Muscle layer of colon (tissue), 2 donors: ENCODE measurements around the gene CYP2A7.
A peak's percentile ranks its signal among the peaks of the same experiment; 100 is the strongest.
"Not testable (repeated sequence)": the region's sequence is repeated elsewhere in the genome, so short reads cannot be mapped to it uniquely, and the experiment has no call there.

Source experiments
- H3K27ac ChIP-seq: one replicate; pipeline ENCODE4 v1.7.0; 2013; ENCODE audit warnings: low read depth, mild to moderate bottlenecking, low read length, moderate library complexity
- H3K27me3 ChIP-seq, 2 donors: one replicate each; pipeline ENCODE4 v1.7.0; 2013; ENCODE audit warnings: low read length in 2 of 2, mild to moderate bottlenecking in 2 of 2; ENCODE audit not compliant: insufficient read depth in 2 of 2, control insufficient read depth in 1 of 2
- H3K36me3 ChIP-seq: one replicate; pipeline ENCODE4 v1.7.0; 2013; ENCODE audit warnings: mild to moderate bottlenecking, low read length; ENCODE audit not compliant: insufficient read depth
- H3K4me1 ChIP-seq: one replicate; pipeline ENCODE4 v1.7.0; 2013; ENCODE audit warnings: mild to moderate bottlenecking, low read length; ENCODE audit not compliant: insufficient read depth
- H3K4me3 ChIP-seq, 2 donors: one replicate each; pipeline ENCODE4 v1.7.0; 2013; ENCODE audit warnings: low read length in 2 of 2, low read depth in 1 of 2, mild to moderate bottlenecking in 1 of 2, moderate library complexity in 1 of 2
- H3K9ac ChIP-seq: one replicate; pipeline ENCODE4 v1.7.0; 2013; ENCODE audit warnings: low read length
- H3K9me3 ChIP-seq: one replicate; pipeline ENCODE4 v1.7.0; 2013; ENCODE audit warnings: mild to moderate bottlenecking, low read length
- donor health status: abdominal sarcoma.
- donor health status: Adenocarcinoma of cecum.

The CYP2A7 gene

GRCh38 chr19:40919530-40920299 is 37.7 kb upstream of the CYP2A7 start:
- H3K36me3 ChIP-seq, H3K27me3 ChIP-seq, H3K9me3 ChIP-seq, H3K27ac ChIP-seq, H3K4me3 ChIP-seq, H3K9ac ChIP-seq: not testable (repeated sequence)
- H3K4me1 ChIP-seq = peaks cover 14% of the 10 kb centered on the region

GRCh38 chr19:40918303-40918702 is 36.3 kb upstream of the CYP2A7 start:
- not testable (repeated sequence) for H3K9me3 ChIP-seq, H3K9ac ChIP-seq, H3K27me3 ChIP-seq, H3K36me3 ChIP-seq, H3K27ac ChIP-seq, H3K4me3 ChIP-seq
- H3K4me1 ChIP-seq = peaks cover 14% of the 10 kb centered on the region

- H3K9me3 ChIP-seq = no peaks in the 10 kb centered on the region
- peak overlapping the region in 1 of 2 donors; percentile 28 for H3K4me3 ChIP-seq
- no peaks in the 10 kb centered on the region for H3K36me3 ChIP-seq
- H3K4me1 ChIP-seq = peaks cover 4% of the 10 kb centered on the region
- peaks cover 0 to 14% of the 10 kb centered on the region in 2 donors for H3K27me3 ChIP-seq
- no peak overlapping the region for H3K27ac ChIP-seq
- no peak overlapping the region for H3K9ac ChIP-seq
These were observed 26.9 kb upstream of the CYP2A7 start for GRCh38 chr19:40908976-40909375.

GRCh38 chr19:40907968-40908735 is 26.1 kb upstream of the CYP2A7 start:
- Histone ChIP-seq H3K27ac (no peak overlapping the region), H3K4me3 (peak overlapping the region in 1 of 2 donors; percentile 28), H3K9ac (no peak overlapping the region), H3K36me3 (no peaks in the 10 kb centered on the region), H3K27me3 (peaks cover 0 to 14% of the 10 kb centered on the region in 2 donors), H3K9me3 (no peaks in the 10 kb centered on the region), H3K4me1 (peaks cover 4% of the 10 kb centered on the region)

GRCh38 chr19:40906512-40906911 is 24.5 kb upstream of the CYP2A7 start:
- Histone ChIP-seq H3K36me3 (no peaks in the 10 kb centered on the region), H3K27ac (no peak overlapping the region), H3K9me3 (no peaks in the 10 kb centered on the region), H3K4me3 (no peak overlapping the region), H3K9ac (no peak overlapping the region), H3K27me3 (peaks cover 0 to 14% of the 10 kb centered on the region in 2 donors), H3K4me1 (peaks cover 4% of the 10 kb centered on the region)

GRCh38 chr19:40904673-40905156 is 22.7 kb upstream of the CYP2A7 start:
- not testable (repeated sequence) for H3K9me3 ChIP-seq, H3K27ac ChIP-seq, H3K36me3 ChIP-seq, H3K4me1 ChIP-seq, H3K4me3 ChIP-seq, H3K9ac ChIP-seq
- H3K27me3 ChIP-seq = peaks cover 0 to 14% of the 10 kb centered on the region in 2 donors

- not testable (repeated sequence) for H3K9ac ChIP-seq, H3K4me1 ChIP-seq, H3K27me3 ChIP-seq, H3K9me3 ChIP-seq, H3K4me3 ChIP-seq, H3K36me3 ChIP-seq, H3K27ac ChIP-seq
These were observed 20.1 kb upstream of the CYP2A7 start for GRCh38 chr19:40901975-40902750.

GRCh38 chr19:40900521-40900920 is 18.5 kb upstream of the CYP2A7 start:
- H3K9me3 ChIP-seq, H3K4me1 ChIP-seq, H3K9ac ChIP-seq, H3K27ac ChIP-seq, H3K27me3 ChIP-seq, H3K4me3 ChIP-seq, H3K36me3 ChIP-seq: not testable (repeated sequence)

GRCh38 chr19:40899964-40900363 is 17.9 kb upstream of the CYP2A7 start:
- not testable (repeated sequence) for H3K4me1 ChIP-seq, H3K4me3 ChIP-seq, H3K36me3 ChIP-seq, H3K9me3 ChIP-seq, H3K27me3 ChIP-seq, H3K9ac ChIP-seq, H3K27ac ChIP-seq

- H3K9me3 ChIP-seq, H3K27me3 ChIP-seq, H3K9ac ChIP-seq, H3K36me3 ChIP-seq, H3K4me3 ChIP-seq, H3K4me1 ChIP-seq, H3K27ac ChIP-seq: not testable (repeated sequence)
These were observed 15.1 kb upstream of the CYP2A7 start for GRCh38 chr19:40896843-40897789.
